GM12864 (cell line): ENCODE results near the gene PCNT.
A peak's percentile ranks its signal among the peaks of the same experiment; 100 is the strongest.

Source experiments
- DNase-seq: peaks from one replicate; pipeline ENCODE4 v3.0.0-alpha.2; 2011; ENCODE audit warnings: low read depth
- H3K4me3 ChIP-seq: 2 replicates; pipeline ENCODE4 v1.5.1; 2011; ENCODE audit warnings: mild to moderate bottlenecking, low read depth, low read length, control low read depth
- CTCF ChIP-seq: IDR thresholded peaks from 2 replicates; pipeline ENCODE4 v1.5.1; 2011; ENCODE audit warnings: low read depth, mild to moderate bottlenecking, moderate library complexity, low read length, control low read depth, inconsistent platforms; ENCODE audit errors: missing control alignments

Gene PCNT

DNA sequence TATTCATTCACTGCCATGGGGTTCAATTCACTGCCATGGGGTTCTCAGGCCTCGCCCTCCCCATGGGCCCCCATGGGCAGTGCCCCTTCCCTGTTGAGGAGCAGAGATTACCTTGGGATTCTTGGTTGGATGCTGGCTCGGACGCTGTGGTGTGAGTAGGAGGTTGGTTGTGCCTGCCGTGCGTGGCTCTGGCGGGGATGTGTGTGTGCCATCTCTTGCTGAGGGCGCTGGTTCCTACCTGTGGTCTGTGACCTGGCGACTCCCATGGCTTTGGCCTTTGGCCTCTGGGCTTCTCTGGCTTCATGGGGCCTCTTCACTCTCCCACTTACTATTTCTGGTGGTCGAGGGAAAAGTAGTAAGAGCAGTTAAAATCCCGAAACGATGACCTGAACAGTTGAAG lies 42.1 kb downstream of the PCNT start:
- DNase-seq = no peak
- TF ChIP-seq CTCF = no peak
- H3K4me3 ChIP-seq = no peak overlapping the region

GRCh38 chr21:46366561-46366960 lies 42.6 kb downstream of the PCNT start:
- no peak overlapping the region for H3K4me3 ChIP-seq
- DNase-seq = no peak
- no peak for TF ChIP-seq CTCF

DNA sequence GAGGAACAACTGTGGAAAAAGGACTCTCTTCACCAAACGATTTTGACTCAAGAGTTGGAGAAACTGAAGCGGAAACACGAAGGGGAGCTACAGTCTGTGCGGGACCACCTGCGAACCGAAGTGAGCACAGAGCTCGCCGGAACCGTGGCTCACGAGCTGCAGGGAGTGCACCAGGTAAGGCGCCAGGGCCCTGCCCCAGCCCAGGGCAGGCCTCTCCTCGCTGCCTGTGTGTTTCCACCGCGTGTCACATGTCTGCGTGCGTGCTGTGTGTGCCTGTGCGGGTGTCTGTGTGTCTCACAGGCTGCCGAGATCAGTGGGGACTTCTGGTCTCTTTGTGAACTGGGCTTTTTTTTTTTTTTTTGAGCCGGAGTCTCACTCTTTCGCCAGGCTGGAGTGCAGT lies 43.0 kb downstream of the PCNT start:
- no peak for TF ChIP-seq CTCF
- no peak overlapping the region for H3K4me3 ChIP-seq
- DNase-seq = no peak

DNA sequence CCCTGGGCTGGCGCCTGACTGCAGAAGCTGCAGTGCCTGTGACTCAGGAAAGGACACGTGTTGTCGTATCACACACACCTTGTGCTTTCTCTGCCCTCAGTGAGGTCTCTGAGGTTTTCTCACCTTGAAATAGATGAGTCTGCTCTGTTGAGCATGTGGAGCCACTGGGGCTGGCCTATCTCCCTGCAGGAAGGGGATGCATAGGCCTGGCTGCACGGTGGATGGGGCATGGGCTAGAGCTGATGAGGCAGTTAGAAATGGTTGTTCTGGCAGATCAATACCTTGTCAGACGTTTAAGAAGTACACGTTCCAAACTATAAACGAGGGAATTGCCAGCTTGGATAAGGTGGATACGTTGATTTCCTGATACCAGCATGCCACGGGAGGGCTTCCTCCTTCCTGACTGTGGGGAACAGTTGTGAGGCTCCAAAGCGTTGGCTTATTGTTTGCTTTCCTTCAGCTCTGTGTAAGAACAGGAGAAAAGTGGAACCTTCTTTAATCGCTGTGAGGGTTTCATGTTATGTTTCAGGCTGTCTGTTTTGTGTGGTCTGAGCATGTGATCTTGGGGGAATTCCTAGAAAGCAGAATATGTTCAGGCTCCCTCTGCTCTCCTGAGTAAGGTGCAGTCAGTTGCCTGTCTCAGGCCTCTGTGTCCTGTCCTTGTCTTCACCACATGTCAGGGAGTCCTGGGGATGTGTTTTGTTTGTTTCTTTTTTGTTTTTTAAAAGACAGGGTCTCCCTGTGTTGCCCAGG lies 44.8 kb downstream of the PCNT start:
- peak overlapping the region; percentile 18; the same call in 1 of the 2 replicates for H3K4me3 ChIP-seq
- no peak for TF ChIP-seq CTCF
- DNase-seq = no peak

DNA sequence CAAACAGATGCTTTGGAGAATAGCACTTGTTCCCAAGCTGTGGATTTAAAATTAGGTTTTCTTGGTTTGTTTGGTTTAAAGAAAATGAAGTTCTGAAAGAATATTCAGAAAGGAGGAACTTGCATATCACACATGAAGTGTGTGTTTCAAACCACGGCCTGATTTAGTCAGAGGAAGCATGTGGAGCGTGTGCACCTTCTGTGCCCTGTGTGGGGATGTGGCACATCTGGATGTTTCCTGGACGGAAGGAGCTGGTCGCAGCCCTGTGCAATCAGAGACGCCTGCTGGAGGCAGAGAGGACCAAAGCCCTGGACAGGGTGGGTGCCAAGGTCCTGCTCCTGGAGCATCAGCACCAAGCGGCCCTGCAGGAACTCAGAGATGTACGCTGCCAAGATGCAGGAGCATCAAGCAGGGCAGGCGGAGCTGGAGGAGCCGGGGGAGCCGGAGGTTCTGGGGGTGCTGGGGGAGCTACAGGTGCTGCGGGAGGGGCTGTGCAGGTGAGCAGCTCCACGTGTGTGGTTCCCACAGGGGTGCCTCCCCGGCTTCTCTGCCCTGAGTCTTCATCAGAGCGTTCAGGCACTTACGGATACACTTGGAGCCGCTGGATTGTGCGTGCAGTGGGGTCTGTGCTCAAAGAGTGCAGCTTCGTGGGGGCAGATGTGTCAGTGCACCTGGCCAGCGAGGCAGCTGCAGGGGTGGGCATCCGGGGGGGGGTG lies 45.7 kb downstream of the PCNT start:
- TF ChIP-seq CTCF = no peak
- no peak for DNase-seq
- no peak overlapping the region for H3K4me3 ChIP-seq

- H3K4me3 ChIP-seq = no peak overlapping the region
- no peak for TF ChIP-seq CTCF
- DNase-seq = no peak
Observed at GRCh38 chr21:46371204-46372013, 47.5 kb downstream of the PCNT start.
